ENCODE data around the gene WDR33.
"Not testable (repeated sequence)": the region's sequence is repeated elsewhere in the genome, so short reads cannot be mapped to it uniquely, and the experiment has no call there.

The WDR33 gene

DNA sequence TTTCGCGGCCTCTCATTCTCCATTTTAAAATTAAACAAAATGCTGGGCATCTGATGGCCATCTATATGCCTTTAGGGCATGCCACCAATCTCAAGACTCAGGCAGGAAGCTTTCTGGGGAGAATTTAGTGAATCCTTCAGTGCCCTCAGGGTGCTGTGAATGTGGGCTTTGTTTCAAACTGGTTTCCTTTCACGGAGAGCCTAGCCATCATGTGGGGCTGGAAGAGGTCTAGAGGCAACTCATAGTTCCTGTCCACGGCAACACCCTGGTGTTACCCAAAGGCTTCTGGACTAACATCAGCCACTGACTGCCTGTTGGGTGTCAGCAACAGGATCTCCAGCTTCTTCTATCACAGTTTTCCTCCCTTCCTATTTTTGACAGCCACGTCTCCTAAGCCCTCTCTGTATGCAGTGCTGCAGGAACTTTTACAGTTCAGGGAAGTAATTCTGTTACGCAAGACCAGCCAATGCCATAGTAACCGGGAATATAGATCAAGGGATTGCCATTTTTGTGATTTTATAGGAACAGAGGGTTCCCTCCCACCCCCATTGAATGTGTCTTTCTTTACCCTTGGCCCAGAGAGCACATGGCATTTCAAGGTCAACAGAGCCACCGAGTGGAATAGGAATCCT, 7.9 kb upstream of the WDR33 start:
- Mint-ChIP-seq H3K27me3 (peaks cover 6% of the 10 kb centered on the region), H3K4me1 (no peaks in the 10 kb centered on the region), H3K4me3 (no peak overlapping the region), H3K36me3 (peaks cover 2% of the 10 kb centered on the region), H3K9me3 (peaks cover 4% of the 10 kb centered on the region), H3K27ac (peak overlapping the region; percentile 41)

GRCh38 chr2:127818241-127818640, 7.3 kb upstream of the WDR33 start:
- Mint-ChIP-seq H3K27ac (no peak overlapping the region), H3K4me1 (no peaks in the 10 kb centered on the region), H3K27me3 (peaks cover 6% of the 10 kb centered on the region), H3K4me3 (no peak overlapping the region), H3K36me3 (peaks cover 2% of the 10 kb centered on the region), H3K9me3 (peaks cover 4% of the 10 kb centered on the region)

- Mint-ChIP-seq H3K4me1 (peaks cover 20% of the 10 kb centered on the region), H3K4me3 (no peak overlapping the region), H3K36me3 (peaks cover 8% of the 10 kb centered on the region), H3K27me3 (peaks cover 6% of the 10 kb centered on the region), H3K9me3 (no peaks in the 10 kb centered on the region), H3K27ac (no peak overlapping the region)
Observed at GRCh38 chr2:127814677-127815076, 3.7 kb upstream of the WDR33 start.

DNA sequence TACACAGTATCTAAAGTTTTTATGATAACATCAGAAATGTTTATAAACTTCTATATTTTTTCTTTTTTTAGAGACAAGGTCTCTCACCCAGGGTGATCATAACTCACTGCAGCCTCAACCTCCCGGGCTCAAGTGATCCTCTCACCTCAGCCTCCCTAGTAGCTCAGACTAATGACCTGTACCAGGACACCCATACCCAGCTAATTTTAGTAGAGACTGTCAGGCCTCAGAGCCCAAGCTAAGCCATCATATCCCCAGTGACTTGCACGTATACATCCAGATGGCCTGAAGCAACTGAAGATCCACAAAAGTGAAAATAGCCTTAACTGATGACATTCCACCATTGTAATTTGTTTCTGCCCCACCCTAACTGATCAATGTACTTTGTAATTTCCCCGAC, 1.5 kb upstream of the WDR33 start:
- H3K36me3 Mint-ChIP-seq = peaks cover 11% of the 10 kb centered on the region
- H3K4me3 Mint-ChIP-seq, H3K9me3 Mint-ChIP-seq, H3K27ac Mint-ChIP-seq, H3K27me3 Mint-ChIP-seq: not testable (repeated sequence)
- peaks cover 35% of the 10 kb centered on the region for H3K4me1 Mint-ChIP-seq

GRCh38 chr2:127811397-127812321, 688 bp upstream of the WDR33 start:
- no peaks in the 10 kb centered on the region for H3K27me3 Mint-ChIP-seq
- H3K9me3 Mint-ChIP-seq = no peaks in the 10 kb centered on the region
- H3K36me3 Mint-ChIP-seq = peaks cover 12% of the 10 kb centered on the region
- peaks cover 40% of the 10 kb centered on the region for H3K4me1 Mint-ChIP-seq
- peak overlapping the region; percentile 100 for H3K27ac Mint-ChIP-seq
- H3K4me3 Mint-ChIP-seq = peak overlapping the region; percentile 96

- Mint-ChIP-seq H3K9me3 (no peaks in the 10 kb centered on the region), H3K4me1 (peaks cover 51% of the 10 kb centered on the region)
Observed at GRCh38 chr2:127810156-127810618, 784 bp downstream of the WDR33 start.

DNA sequence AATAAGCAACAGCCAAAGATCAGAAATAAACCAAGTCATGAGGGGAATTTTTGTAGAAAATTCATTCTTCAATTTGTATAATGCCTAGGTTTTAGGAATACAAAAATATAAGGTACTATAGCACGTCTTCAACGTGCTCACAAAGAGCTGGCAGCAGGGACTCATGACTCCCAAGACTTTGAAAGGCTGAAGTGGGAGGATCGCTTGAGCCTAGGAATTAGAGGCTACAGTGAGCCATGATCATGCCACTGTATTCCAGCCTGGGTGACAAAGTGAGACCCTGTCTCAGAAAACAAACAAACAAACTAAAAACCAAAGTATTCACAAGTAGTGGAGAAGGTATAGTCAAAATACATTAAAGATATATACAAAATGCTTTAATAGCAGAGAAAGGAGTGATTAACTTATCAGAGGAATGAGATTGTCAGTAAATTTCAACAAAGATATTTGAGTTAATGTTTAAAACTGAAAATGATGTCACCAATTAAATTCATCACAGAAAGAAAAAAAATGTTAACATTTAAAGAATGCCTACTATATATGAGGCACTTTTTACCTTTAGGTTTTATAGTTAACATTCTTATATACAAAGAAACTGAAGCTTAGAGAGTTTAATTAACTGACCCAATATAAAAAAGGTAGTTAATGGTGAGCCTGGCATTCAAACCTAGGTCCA, 3.2 kb downstream of the WDR33 start:
- no peaks in the 10 kb centered on the region for H3K27me3 Mint-ChIP-seq
- peaks cover 71% of the 10 kb centered on the region for H3K4me1 Mint-ChIP-seq
- peaks cover 20% of the 10 kb centered on the region for H3K36me3 Mint-ChIP-seq
- H3K4me3 Mint-ChIP-seq = peak overlapping the region; percentile 79
- no peaks in the 10 kb centered on the region for H3K9me3 Mint-ChIP-seq
- peak overlapping the region; percentile 63 for H3K27ac Mint-ChIP-seq

More at GRCh38 chr2:127810156-127810618, 784 bp downstream of the WDR33 start:
- peaks cover 18% of the 10 kb centered on the region for H3K36me3 Mint-ChIP-seq
- H3K27me3 Mint-ChIP-seq = no peaks in the 10 kb centered on the region
- peak overlapping the region; percentile 100 for H3K27ac Mint-ChIP-seq
- peak overlapping the region; percentile 96 for H3K4me3 Mint-ChIP-seq

DNA sequence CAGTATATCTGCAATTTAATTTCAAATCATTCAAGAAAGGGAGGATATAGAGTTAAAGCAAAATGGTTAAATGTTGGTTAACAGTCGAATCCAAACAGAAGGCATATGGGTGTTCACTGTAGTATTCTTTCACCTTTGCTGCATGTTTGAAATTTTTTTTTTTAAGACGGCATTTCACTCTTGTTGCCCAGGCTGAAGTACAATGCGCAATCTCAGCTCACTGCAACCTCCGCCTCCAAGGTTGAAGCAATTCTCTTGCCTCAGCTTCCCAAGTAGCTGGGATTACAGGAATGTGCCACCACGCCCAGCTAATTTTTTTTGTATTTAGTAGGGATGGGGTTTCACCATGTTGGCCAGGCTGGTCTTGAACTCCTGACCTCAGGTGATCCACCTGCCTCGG, 4.1 kb downstream of the WDR33 start:
- H3K9me3 Mint-ChIP-seq, H3K27me3 Mint-ChIP-seq: not testable (repeated sequence)
- Mint-ChIP-seq H3K4me1 (peaks cover 69% of the 10 kb centered on the region), H3K4me3 (peak overlapping the region; percentile 67), H3K36me3 (peaks cover 20% of the 10 kb centered on the region), H3K27ac (peak overlapping the region; percentile 65)

- H3K27me3 Mint-ChIP-seq = no peaks in the 10 kb centered on the region
- H3K9me3 Mint-ChIP-seq = no peaks in the 10 kb centered on the region
- peaks cover 18% of the 10 kb centered on the region for H3K36me3 Mint-ChIP-seq
- H3K27ac Mint-ChIP-seq = peak overlapping the region; percentile 41
- H3K4me3 Mint-ChIP-seq = peak overlapping the region; percentile 30
- H3K4me1 Mint-ChIP-seq = peaks cover 71% of the 10 kb centered on the region
Observed at GRCh38 chr2:127805491-127805890, 5.5 kb downstream of the WDR33 start.

- H3K4me3 Mint-ChIP-seq = no peak overlapping the region
- H3K27ac Mint-ChIP-seq = peak overlapping the region; percentile 17
- no peaks in the 10 kb centered on the region for H3K9me3 Mint-ChIP-seq
- peaks cover 78% of the 10 kb centered on the region for H3K4me1 Mint-ChIP-seq
- no peaks in the 10 kb centered on the region for H3K27me3 Mint-ChIP-seq
- H3K36me3 Mint-ChIP-seq = peaks cover 9% of the 10 kb centered on the region
Observed at GRCh38 chr2:127799926-127800325, 11.0 kb downstream of the WDR33 start.

DNA sequence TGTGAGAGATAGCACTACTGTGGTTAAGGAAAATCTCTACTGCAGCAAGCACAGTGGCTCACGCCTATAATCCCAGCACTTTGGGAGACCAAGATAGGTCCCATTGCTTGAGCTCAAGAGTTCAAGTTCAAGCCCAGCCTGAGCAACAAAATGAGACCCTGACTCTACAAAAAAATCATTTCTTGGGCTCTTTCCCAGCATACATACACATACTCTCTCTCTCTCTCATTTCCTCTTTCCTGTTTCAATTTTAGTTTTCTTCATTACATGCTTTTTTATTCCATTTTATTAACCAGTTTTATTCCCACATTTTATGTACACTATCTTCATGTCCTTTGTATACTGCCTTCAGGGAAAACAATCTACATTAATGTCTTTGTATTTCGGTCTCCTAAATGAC, 14.6 kb downstream of the WDR33 start:
- H3K9me3 Mint-ChIP-seq = no peaks in the 10 kb centered on the region
- H3K36me3 Mint-ChIP-seq = peaks cover 8% of the 10 kb centered on the region
- H3K4me3 Mint-ChIP-seq = peak overlapping the region; percentile 45
- H3K4me1 Mint-ChIP-seq = peaks cover 69% of the 10 kb centered on the region
- peak overlapping the region; percentile 60 for H3K27ac Mint-ChIP-seq
- H3K27me3 Mint-ChIP-seq = no peaks in the 10 kb centered on the region

- H3K27me3 Mint-ChIP-seq, H3K27ac Mint-ChIP-seq, H3K36me3 Mint-ChIP-seq, H3K4me3 Mint-ChIP-seq, H3K9me3 Mint-ChIP-seq: not testable (repeated sequence)
- H3K4me1 Mint-ChIP-seq = peaks cover 62% of the 10 kb centered on the region
Observed at GRCh38 chr2:127794901-127795300, 16.1 kb downstream of the WDR33 start.

DNA sequence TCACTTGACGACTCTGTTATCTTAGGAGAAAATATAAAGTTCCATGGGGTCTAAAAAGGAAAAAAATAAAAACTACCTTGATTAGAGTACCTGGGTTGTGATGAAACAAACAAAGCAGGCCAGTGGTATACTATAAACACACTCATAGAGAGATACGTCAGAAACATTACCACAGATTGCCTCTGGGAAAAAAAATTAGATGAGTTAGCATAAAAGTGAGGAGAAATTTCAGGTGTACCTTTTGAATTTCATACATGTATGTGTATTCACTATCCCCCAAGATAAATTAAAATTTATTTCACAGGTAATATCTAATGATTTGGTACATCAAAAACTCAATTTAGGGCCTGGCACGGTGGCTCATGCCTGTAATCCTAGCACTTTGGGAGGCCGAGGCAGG, 18.2 kb downstream of the WDR33 start:
- H3K4me1 Mint-ChIP-seq = peaks cover 48% of the 10 kb centered on the region
- H3K27ac Mint-ChIP-seq = peak overlapping the region; percentile 77
- H3K36me3 Mint-ChIP-seq = peaks cover 7% of the 10 kb centered on the region
- H3K27me3 Mint-ChIP-seq = no peaks in the 10 kb centered on the region
- no peak overlapping the region for H3K4me3 Mint-ChIP-seq
- no peaks in the 10 kb centered on the region for H3K9me3 Mint-ChIP-seq

GRCh38 chr2:127790694-127791529, 20.1 kb downstream of the WDR33 start:
- Mint-ChIP-seq H3K4me3 (no peak overlapping the region), H3K36me3 (peaks cover 3% of the 10 kb centered on the region), H3K27ac (peak overlapping the region; percentile 23), H3K27me3 (no peaks in the 10 kb centered on the region), H3K9me3 (no peaks in the 10 kb centered on the region), H3K4me1 (peaks cover 33% of the 10 kb centered on the region)

Data from activated naive CD4-positive, alpha-beta T cell treated with anti-CD3 and anti-CD28 coated beads, Interleukin-2, amount 50 U/mL, for 24 hours (primary cell).